H1 (cell line): ENCODE data around the gene CHAT. TPM values are rescaled to one million over a fixed set of nuclear protein-coding genes. Genes with fewer than 3 reads are reported as not detected.
A peak's percentile ranks its signal among the peaks of the same experiment; 100 is the strongest.

Experiments used
- EZH2 ChIP-seq: fragments of 200-600 bp; sonication (generic); IDR thresholded peaks from 2 replicates; pipeline ENCODE4 v1.7.1; 2012; ENCODE audit warnings: low read depth, mild to moderate bottlenecking, moderate library complexity, low read length, inconsistent platforms; ENCODE audit not compliant: severe bottlenecking
- FOSL1 ChIP-seq: IDR thresholded peaks from 2 replicates; pipeline ENCODE4 v1.6.1; 2011; ENCODE audit warnings: mild to moderate bottlenecking, low read depth, low read length, moderate library complexity; ENCODE audit not compliant: insufficient read depth
- RNF2 ChIP-seq: fragments of 200-900, 300-1000 bp; sonication (generic); IDR thresholded peaks from 2 replicates; pipeline ENCODE4 v1.7.1; 2016; ENCODE audit warnings: borderline replicate concordance, low read depth, mild to moderate bottlenecking, antibody characterized with exemption, low read length; ENCODE audit not compliant: poor library complexity, severe bottlenecking; ENCODE audit errors: missing control alignments
- polyA plus RNA-seq, 7 experiments: library from polyadenylated mRNA; depleted of rRNA in 3 of 7; stranded (reverse) in 5 of 7; unstranded in 2 of 7; fragments of >200 nt in 5 of 7; fragments of 200-250 nt in 2 of 7; gene quantifications; 1 replicate in 5 of 7; 2 replicates in 1 of 7; 4 replicates in 1 of 7; pipeline versions ENCODE4 v1.2.1 to v1.2.3, GENCODE V29; 2011 to 2013; ENCODE audit warnings: missing spikeins in 2 of 7, mixed read lengths in 2 of 7
- total RNA-seq: library from RNA; stranded (reverse); fragmentation: NEBNext Ultra II Directional; extraction: Animal tissue kit (Norgen Biotek cat#: 25700); gene quantifications from 2 replicates; pipeline ENCODE4 v1.2.1, GENCODE V29; 2021

CHAT gene
- total and polyA plus RNA-seq, 2 of the 8 experiments (the other 6 are each of a cell fraction or from before 2014, with no cell fraction given), result not detected

GRCh38 chr10:49611166-49611815 lies 2.5 kb upstream of the CHAT start (continued):
- TF ChIP-seq EZH2 (peak; percentile 97), RNF2 (peak; percentile 62), FOSL1 (no peak)
